DMS79 (cell line): ENCODE results near the gene VPS50.

Experiments used
- DNase-seq: peaks from one replicate; lab custom pipeline; 2025; lab: John Stamatoyannopoulos, UW

VPS50 gene, protein sequence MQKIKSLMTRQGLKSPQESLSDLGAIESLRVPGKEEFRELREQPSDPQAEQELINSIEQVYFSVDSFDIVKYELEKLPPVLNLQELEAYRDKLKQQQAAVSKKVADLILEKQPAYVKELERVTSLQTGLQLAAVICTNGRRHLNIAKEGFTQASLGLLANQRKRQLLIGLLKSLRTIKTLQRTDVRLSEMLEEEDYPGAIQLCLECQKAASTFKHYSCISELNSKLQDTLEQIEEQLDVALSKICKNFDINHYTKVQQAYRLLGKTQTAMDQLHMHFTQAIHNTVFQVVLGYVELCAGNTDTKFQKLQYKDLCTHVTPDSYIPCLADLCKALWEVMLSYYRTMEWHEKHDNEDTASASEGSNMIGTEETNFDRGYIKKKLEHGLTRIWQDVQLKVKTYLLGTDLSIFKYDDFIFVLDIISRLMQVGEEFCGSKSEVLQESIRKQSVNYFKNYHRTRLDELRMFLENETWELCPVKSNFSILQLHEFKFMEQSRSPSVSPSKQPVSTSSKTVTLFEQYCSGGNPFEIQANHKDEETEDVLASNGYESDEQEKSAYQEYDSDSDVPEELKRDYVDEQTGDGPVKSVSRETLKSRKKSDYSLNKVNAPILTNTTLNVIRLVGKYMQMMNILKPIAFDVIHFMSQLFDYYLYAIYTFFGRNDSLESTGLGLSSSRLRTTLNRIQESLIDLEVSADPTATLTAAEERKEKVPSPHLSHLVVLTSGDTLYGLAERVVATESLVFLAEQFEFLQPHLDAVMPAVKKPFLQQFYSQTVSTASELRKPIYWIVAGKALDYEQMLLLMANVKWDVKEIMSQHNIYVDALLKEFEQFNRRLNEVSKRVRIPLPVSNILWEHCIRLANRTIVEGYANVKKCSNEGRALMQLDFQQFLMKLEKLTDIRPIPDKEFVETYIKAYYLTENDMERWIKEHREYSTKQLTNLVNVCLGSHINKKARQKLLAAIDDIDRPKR

DNA sequence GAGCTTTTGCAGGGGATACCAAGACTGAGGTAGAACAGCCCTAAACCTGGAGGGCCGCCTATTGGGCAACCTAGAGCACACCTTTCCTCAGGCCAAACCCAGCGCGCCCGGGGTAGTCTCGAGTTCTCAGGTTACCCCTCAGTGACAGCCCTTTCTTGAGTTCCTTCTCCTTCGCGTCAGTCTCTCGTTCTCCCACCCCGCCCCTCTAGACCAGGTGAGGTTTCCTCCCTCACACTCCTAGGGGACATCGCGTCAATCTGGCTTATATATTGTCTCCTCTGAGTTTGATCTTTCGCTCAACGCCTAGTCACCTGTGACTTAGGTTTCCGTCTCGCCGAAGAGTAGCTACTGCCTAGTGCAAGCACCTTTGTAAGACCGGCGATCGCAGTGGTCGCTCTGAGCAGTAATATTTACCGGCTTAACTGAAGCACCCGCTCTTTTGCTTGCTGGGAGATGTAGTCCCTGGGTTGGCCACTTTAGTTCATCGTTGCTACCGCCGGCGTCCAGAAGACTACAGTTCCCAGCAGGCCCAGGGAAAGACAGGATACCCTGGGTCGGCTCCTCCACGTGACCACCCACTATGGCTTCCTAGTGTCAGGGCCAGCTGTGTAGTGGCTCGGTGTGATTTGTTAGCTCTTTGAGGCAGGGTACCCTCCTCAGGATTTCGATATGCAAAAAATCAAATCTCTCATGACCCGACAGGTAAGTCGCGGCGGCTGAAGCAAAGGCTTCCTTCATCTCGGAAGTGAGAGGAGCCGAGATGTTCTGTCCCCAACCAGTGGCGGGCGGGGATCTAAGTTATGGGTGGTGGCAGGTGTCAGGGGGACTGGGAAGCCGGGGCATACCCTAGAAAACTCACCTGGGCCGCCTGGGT lies at the start of gene VPS50:
VPS50 (plus strand) TSS at position 568 of the 874 bp plus-strand sequence; CDS start at position 670, 102 bp downstream.
- DNase-seq, result peak; percentile 98

- no peak for DNase-seq
Observed at GRCh38 chr7:93185303-93186027, 46.7 kb upstream of the VPS50 start.

GRCh38 chr7:93188870-93189634 lies 43.1 kb upstream of the VPS50 start:
- no peak for DNase-seq

DNA sequence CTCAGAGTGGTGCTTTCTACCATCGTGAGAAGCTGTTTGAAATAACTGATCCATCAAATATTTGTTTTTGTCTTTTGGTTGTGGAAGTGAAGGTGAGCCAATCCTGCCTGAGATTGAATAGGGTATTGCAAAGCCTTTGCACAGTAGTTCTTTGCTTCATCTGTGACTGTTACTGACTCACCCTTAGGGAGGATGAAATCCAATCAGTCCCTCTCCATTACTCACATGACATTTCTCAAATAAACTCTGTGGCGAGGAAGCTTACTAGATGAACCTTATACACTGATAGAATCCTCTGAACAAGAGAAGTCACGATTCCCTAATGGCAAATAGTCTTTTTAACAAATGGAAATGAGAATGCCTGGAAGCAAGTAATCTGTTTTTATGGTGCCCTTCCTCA lies 37.8 kb upstream of the VPS50 start:
- DNase-seq, result no peak

GRCh38 chr7:93196336-93196735 lies 35.8 kb upstream of the VPS50 start:
- DNase-seq, result no peak

DNA sequence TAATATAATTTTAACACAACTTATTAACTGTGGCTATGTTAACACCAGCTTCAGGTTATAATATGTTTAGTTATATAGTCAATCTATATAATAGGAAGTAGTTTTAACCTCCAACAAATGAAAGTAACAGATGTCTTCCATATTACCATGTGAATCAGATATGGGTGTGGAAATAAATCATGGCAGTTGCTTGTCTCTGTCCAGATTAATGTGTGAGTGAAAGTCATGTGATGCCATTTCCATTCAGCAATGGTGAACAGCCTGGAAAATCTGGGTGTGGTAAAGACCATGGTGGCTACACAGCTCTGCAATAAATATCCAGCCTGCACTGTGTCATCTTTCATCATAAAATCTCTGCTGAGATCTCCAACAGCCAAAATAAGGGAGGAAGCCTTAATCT lies 33.7 kb upstream of the VPS50 start:
- no peak for DNase-seq

DNA sequence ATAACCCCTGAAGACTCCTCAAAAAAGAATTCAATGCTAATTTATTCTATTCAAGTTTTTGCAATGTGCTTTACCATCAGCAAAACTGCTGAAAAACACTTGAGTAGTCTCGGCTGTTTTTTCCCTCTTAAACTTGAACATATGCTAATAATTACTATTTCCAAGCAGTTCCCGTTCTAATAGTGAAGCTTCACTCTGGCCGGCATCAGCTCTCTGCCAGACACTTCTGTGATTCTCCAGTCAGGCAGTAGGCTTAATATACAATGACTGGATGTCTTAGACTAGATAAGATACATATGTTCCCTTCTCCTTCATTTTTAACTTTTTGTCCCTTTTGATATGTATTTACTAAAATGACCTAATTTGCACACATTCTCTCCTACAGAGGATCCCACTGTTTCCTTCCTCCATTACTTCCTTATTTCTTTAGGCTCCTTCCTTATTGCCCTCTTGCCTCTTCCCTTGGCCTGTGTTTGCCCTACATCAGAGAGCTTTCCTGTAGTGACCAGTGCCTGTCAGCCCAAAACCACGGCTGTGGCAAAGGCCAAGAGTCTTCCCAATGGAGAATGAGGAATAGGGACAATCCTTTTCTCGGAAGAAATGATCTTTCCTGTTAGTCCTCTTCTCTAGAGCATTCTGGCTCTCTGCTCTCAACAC lies 29.4 kb upstream of the VPS50 start:
- no peak for DNase-seq

- DNase-seq, result no peak
Observed at GRCh38 chr7:93203496-93203895, 28.7 kb upstream of the VPS50 start.

- DNase-seq, result no peak
Observed at GRCh38 chr7:93205046-93205445, 27.1 kb upstream of the VPS50 start.

DNA sequence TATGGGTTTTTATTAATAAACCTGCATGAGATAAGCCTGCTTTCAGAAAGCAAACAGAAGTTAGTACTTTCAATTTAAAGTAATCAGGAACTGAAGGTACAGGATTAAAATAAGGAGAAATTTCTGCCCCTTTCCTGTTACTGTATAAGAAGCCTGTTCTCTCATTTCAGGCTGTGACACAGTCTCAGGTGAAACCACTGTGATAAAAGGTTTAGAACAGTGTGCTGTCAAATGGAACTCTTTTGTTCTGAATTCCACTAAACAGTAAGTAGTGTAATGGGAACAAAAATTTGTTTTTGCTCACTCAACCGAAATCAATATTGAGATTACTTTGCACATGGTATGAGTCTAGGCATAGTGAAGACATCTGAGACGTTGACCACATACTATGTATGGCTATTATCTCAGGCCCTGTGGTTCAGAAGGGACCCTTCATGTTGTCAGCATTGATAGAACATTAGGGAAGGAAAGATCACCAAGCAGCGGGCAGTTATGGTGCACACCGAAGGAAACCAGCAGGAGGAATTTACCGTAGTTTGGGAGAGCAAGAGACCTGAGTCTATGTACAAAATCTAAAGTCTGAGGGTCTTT lies 20.8 kb upstream of the VPS50 start:
- no peak for DNase-seq

DNA sequence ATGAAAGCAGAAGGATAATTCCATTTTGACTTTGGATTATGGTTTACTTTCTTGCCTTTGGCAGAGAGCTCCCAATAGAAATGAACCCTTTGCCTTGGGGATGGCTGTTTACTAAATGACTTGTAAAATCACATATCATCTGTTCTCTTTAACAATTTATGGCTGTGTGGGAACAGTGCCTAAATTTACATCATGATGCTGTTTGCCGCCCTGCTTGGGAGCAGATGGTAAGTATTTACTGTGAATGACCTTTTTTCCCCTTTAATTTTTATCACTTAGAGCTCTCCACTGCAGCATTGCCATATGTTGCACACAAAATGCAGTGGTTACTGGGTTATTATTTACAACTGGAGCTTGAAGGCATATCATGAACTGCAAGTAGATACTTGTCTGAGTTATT lies 19.3 kb upstream of the VPS50 start:
- DNase-seq, result no peak

DNA sequence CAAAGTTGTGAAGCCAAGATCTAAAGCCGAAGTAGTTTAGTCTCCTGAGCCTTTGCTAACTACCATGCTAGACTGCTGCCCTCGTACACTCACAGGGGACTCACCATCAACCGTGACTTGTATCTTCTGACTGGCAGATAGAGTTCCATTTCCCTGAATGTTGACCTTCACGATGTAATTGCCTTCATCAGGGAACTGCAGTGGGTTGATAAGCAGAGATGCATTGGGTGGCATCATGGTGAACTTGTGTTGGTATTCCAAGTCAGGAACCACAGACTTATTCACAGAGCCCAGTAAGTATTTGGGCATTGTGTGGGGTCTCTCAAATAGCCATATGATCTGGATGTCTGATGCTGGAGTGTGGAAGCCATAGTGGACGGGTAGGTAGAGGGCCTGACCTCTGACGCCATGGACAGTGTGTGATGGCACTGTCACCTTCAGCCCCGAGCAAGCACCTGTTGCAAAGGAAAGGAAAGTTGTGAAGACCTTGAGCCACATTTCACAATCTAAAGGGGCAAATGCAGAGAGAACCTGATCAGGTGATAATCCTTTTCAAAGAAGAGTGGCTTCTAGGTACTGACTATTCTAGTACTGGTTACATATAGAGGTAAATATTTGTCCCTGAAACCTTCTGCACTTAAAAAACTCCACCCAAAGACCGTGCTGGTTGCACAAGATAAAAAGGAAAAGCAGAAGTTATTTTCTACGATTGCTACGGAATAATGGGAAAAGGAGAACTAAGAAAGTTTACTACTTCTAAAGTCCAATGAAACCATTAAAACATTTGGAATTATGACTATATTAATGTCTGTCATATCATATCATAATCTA lies 13.0 kb upstream of the VPS50 start:
- DNase-seq, result no peak

DNA sequence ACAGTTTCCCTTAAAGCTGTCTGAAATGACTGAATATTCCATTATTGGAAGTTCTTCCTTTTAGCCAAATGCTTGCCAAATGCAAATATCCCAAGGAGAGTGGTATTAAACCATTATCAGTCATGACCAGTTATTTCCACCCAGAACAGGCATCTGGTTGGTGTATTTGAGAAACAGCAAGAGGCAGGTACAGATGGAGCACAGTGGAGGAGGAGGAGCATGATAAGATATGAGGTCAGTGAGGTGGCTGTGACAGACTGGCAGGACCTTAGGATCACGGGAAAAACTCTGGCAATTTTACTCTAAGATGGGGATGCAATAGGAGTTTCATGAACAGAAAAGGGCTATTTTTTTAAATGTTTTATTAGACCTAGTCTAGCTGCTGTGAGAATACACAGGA lies 12.3 kb upstream of the VPS50 start:
- DNase-seq, result no peak

DNA sequence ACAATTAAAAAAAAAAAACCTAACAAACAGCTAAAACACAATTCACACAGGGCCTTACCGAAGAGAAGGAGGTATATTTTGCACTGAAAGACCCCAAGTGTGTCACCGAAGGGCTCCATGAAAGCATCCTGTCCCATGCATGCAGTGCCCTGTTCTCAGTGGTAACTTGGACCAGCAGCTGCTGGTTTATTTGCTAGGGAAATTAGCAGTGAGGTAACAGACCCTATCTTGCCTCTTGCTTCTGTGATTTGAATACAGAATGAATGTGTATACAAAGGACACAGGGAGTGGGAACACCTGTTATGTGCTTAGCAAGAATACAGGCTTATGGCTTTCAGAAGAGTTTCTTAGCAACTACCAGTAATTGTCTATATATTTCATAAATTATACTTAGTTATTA lies 5.9 kb upstream of the VPS50 start, which contains the start of gene HEPACAM2:
HEPACAM2 (minus strand) TSS at position 160 of the 400 bp plus-strand sequence.
- no peak for DNase-seq

- DNase-seq, result no peak
Observed at GRCh38 chr7:93228302-93228701, 3.9 kb upstream of the VPS50 start.

GRCh38 chr7:93231259-93231658 lies 907 bp upstream of the VPS50 start:
- DNase-seq, result no peak

DNA sequence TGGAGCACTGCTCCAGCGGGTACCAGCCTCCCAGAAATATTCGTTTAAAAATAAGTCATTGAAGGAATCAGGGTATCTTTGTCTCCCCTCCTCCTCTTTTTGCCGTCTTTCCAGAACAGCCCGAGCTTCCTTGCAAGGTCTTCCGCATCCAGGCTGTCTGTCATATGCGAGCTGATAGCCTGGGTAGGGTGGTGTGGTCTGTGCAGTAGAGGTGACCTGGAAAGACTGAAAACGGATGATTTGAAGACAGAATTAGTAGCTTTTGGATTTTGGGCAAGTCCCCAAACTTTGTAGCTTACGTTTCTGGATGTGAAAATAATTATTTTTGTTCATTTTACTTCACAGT lies 480 bp downstream of the VPS50 start:
- DNase-seq, result no peak

- DNase-seq, result no peak
Observed at GRCh38 chr7:93235541-93235940, 3.4 kb downstream of the VPS50 start.

GRCh38 chr7:93238131-93238530 lies 6.0 kb downstream of the VPS50 start:
- no peak for DNase-seq
